Inflammatory macrophage treated with lipopolysaccharide for 1 hour (primary cell): ENCODE measurements around the gene PLD1.
"Not testable (repeated sequence)": the region's sequence is repeated elsewhere in the genome, so short reads cannot be mapped to it uniquely, and the experiment has no call there.

Experiments
- DNase-seq, 2 donors: peaks; one replicate each; pipeline ENCODE4 v3.0.0-alpha.2; 2020 to 2022

The PLD1 gene

DNA sequence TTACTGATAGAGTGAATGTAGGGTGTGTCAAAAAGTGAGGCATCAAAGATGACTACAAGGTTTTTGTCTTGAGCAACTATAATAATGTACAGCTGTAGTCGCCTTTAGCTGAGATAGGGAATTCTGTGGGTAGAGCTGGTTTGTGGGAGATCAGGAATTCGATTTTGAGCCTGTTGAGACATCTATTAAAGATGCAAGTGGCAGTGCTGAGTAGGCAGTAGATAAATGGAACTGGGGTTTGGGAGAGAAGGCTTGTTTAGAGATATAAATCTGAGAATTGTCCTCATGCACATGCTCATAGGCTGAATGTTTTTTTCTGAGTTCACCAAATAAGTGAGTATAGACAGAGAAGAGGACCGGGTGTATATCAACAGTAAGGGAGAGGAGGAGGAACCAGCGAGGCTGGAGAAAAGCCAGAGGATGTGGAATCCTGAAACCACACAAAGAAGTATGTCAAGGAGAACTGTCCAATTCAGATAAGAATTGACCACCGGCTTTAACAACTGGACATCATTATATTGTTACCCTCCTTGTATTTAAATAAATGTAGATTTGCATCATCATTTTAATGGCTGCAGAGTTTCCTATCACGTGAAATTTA lies 204.0 kb downstream of the PLD1 start:
- no peak for DNase-seq

DNA sequence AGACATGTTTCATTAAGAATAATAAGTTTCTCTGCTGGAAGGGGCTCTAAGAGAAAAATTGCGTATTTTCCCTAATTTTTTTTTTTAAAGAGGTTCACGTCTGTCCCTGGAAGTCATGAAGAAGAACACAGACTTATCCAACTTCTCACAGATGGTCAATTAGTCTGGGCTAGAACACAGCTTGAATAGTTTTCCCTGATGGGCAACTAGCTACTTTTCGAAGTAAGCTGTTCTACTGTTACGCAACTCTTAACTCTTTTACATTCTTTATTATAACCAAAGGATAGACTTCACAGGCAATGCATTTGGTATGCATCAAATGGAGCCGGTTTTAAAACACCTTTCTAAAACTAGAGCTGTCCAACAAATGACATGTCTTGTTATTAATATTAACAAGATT lies 205.9 kb downstream of the PLD1 start:
- no peak for DNase-seq

DNA sequence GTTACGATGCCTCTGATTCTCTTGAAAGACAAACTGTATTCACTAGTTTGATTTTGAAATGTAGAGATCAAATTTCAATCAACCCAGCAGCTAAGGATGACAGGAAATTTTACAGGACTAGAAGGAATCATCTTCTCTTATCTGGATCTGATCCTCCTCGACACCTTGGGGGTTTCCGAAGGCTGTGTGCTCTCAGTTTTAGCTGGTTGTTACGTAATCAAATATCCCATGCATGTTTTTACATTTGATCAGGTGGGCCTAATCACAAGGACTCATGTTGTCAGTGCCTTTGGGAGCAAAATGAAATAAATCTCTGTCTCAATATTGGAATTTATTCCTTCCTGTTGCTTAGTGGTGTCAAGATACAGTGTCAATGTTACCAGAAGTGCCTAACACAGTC lies 208.2 kb downstream of the PLD1 start:
- DNase-seq = no peak

DNA sequence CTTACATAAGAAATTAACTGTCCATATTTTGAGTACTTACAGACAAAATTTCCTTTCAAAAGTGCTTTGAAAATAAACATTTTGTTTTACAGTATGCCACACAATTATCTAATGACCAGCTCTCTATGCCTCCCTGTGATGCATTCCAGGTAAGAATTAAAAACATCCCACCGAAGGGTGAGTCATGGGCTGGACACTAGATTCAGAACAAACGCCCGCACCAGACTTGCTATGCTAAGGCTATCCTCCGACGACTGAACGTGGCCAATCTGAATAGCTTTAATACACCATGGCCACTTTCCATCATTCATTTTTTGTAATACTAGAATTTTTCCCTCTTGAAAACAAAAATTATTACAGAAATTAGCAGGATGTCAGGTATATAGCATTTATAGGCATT lies 210.3 kb downstream of the PLD1 start:
- no peak for DNase-seq

DNA sequence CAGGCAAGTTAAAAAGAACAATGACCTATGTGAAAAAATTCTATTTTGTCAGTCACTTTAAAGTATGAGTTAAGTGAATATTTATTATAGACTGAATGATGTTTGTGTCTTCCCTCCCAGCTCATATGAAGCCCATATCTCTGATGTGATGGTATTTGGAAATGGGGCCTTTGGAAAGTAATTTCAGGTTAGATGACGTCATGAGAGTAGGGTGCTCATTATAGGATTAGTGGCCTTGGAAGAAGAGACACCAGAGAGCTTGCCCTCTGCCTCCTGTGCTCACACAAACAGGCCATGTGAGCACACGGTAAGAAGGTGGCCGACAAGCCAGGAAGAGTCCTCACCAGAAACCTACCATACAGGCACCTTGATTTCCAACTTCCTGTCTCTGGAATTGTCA lies 211.3 kb downstream of the PLD1 start:
- DNase-seq = no peak

DNA sequence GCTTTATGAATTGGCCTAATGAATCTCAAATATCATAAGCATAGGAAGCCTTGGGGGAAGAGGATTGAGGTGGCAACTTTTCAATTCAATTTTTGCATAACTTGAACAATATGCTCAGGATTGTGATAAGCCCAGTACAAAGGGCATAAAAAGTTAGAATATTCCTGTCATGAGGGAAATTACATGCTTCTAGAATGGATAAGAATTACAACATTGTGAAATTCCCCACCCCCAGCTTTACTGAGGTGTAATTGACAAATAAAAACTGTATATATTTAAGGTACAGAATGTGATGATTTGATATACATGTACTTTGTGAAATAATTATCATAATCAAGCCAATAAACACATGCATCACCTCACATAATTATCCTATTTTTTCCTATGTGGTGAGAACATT lies 217.5 kb downstream of the PLD1 start:
- peak; percentile 16 to 29 for DNase-seq

DNA sequence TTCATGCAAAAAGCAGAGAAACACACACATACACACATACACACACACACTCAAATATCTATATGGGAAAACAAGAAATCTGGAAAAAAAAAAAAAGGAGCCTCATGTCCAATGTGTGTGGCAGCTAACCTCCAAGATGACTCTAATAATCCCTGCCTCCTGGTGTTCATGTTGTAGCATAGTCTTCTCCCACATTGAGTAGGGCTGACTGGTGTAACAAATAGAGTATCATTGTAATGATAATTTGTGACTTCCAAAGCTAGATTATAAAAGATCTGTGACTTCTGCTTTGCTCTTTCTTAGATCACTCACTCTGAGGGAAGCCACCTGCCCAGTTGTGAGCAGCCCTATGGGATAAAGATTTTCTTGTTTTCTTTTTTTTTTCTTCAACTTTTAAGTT lies 219.2 kb downstream of the PLD1 start:
- DNase-seq = no peak

DNA sequence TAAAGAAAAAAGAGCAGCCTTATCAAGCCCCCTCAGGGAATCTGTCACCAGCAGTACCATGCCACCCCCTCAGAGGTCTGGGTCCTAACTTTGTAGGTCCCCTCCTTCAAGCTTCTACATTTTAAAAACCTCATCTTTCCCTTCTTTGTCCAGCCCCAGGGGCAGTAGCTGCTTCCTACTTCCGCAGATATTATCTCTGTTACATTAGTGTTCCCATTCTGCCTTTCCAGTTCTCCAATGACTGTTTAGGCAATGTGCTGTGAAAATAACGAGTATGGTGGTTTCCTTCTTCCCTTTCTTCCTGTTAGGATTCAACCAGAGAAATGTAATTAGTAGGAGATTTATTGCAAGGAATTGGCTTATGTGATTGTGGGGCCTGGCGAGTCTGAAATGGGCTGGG lies 224.0 kb downstream of the PLD1 start:
- DNase-seq = no peak

DNA sequence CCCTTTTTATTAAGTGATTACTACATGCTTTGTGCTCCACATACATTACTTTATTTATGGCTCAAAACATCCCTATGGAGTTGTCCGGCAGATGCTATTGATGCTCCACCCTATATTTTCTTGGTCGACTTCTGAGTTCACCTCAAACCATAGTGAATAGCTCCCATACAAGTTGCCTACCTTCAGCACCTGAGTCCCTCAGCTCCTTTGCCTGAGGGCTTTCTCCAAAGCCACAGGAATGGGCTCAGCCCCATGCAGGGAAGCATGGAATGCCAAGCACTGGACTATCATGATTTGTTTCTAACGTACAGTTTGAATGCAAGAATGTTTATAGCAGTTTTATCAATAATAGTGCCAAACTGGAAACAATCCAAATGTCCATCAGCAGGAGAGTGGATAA lies 225.2 kb downstream of the PLD1 start:
- no peak for DNase-seq

DNA sequence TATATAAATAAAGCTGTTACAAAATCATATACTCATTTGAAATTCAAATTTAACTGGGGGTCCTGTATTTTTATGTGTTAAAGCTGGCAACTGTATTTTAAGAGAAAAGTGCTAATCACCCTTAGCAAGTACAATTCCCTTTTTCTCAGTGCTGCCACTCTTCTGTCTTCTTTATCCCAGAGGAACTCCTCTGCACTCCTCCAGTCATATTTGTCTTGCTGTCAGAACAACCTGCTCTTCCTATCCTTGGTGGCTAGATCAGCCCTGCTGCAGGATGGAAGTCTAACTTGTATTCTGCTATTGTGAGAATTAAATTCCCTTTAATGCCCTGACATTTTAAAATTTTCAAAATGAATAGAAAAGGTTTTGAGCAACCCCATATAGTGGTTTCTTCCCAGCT lies 226.2 kb downstream of the PLD1 start:
- no peak for DNase-seq

DNA sequence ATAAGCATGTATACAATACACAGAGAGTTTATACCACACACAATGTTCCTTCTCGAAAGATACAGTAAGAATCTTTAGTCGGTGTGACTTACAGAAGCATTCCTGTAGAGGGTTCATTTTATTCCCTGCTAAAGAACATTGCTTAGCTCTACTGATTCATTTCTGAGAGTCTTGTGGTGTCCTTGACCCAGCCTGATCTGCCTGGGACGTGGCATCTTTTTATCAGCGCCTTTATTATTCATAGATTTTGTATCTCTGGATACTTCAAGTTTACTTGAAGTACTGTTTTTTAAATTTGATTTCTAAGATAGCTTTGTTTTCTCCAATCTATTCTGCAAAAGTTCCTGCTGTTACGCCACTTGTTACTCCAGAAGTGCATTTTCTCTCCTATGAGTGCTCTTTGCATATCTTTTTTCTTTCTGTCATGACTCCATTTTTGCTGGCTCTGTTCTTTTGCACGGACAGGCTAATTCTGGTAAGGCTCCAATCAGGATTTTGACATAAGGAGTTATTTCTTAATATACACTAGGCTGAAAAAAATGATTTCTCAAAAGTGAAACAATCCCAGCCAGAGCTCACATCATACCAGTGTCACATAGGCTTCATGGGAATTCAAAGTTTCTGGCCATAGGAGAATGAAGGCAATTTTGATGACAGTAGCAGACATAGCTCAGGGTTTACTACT lies 235.6 kb downstream of the PLD1 start:
- no peak for DNase-seq

DNA sequence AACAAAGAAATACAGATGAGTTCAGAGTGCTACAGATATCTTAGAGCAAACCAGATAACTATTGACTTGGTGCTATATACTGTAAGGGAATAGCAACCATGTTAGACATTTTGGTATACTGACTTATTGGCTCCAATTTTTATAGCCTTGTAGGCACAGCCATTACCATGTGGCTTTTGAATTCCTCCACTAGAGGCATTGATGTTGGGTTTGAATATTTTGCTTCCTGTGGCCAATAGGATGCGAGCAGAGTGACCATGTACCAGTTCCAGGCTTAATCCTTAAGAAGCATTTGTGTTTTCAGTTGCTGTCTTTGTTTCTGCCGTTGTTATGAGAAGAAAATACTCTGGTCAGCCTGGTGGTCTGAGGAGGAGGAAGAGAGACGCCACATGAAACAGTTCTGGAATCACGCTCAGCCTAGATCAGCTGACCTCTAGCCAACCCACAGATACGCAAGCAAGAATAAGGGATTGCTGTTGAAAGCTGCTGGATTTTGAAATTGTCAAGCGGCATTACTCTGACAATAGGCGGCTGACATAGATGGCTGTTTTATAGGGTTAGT lies 240.6 kb downstream of the PLD1 start:
- DNase-seq = no peak

DNA sequence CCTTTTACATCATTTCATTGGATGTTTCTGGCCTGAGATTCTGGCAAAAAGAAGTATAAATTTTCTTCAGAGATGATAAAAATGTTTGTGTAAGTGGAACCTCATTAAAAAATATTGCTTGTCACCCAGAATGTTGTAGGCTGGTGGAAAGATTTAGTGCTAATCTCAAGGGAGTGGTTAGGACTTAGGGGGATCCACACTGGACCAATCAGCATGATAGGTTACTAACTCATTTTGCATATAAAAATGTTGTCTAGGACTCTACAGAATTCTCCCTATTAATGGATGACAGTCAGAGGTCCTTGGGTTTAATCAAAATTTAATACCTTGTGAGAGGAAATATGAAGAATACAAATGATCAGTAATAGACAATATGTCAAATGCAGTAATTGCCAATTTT lies 241.5 kb downstream of the PLD1 start:
- DNase-seq = no peak

DNA sequence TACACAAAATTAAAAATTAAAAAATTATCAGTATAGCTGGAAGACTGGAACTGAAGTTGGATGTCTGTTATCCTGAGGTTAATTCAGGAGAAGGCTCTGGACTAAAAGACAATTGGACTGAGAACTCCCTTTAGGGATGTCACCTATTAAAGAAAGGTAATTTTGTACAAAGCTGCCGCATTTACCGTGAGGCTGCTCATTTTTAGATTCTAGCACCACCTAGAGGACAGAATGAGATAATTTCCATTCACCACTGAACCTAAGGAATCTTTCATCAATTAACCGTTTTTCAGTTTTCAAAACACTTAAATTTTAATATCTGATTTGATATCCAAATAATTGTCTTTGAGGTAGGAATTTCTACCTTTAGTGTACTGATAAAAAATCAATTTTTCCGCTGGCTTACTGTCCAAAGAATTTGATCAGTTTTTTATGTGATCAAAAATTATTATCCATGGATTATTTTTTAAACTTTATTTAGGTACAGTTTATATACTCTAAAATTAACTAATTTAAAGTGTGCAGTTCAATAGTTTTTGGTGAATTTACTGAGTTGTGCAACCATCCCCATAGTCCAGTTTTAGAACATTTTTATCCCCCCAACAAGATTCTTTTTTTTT lies 243.4 kb downstream of the PLD1 start:
- peak; percentile 46 to 76 for DNase-seq

DNA sequence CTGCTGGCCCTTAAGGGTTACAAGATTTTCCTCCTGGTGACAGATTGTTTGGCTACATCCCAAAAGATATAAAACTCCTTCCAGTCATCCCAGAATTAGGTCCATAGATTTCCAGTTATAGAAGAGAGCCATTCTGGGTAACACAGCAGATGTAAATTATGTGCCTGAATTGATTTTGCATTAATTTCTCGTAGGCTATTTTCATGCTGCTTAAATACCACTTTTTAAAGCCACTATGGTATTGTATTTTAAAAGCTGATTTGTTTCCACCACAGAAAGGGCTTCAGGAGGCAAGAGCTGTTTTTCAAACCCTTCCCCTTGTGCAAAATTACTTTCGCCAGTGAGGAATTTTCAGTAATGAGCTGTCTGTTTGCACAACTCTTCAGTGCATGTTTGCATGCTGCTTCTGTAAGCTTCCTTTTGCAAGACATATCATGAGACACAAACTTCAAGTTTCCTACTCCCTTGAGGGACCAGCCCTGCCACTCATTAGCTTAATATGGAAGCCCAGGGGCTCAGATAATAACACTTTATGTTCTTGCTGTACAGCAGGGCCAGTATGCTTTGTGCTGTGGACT lies 244.7 kb downstream of the PLD1 start:
- DNase-seq = peak; percentile 91 to 97

DNA sequence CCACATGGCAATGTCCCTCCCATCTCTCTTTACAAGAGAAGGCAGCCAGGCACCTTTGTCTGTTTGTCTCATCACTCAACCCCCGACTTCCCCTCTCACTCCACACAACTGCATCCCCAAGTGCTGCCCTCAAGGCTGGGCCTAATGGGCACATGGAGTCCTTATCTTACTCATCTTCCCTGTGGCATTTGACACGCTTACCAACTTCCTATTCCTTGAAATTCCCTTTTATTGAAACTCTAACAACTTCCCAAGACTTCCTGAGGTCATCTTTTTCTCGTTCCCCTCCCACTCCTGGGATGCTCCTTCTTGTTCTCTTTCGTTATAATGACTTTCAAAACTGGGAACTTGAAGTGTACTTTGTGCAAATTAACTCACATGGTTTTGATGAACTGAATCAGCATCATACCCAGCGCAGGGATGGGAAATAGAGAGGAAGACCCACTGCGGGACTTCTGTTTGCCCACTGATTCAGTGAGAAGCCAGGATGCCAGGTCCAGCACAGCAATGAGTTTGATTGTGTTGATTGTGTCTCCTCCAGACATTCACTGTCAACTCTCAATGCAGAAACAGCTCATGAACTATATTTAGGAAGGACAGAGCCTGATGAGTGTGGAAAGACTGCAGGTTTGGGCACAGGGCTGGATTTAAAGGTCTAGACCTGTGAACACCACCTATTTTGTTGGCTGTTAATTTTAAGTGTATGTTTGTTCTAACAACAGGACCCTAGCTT lies 245.4 kb downstream of the PLD1 start:
- DNase-seq = peak; percentile 91 to 100

DNA sequence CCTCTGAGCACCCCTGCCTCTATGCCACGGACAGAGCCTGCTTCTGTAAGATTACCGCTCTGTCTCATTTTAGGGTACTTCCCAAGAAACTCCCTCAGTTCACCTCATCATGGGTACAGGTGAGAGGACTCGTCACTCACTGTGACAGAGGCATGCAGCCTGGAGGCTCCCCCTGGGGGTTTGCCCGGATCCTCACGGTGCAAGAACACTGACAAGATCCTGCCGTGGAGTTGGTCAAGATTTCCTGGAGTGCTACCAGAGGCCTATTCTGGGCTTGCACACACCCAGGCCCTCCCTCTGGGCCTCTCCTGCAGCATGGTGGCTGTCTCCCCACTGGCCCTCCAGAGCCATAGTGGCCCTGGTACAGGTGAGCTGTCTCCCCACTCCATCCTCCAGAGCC lies 247.0 kb downstream of the PLD1 start:
- no peak for DNase-seq

DNA sequence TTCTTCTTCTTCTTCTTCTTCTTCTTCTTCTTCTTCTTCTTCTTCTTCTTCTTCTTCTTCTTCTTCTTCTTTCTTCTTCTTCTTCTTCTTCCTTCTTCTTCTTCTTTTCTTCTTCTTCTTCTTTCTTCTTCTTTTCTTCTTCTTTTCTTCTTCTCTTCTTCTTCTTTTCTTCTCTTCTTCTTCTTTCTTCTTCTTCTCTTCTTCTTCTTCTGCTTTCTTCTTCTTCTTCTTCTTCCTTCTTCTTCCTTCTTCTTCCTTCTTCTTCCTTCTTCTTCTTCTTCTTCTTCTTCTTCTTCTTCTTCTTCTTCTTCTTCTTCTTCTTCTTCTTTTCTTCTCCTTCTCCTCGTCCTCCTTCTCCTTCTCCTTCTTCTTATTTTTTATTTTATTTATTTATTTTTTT lies 247.8 kb downstream of the PLD1 start:
- DNase-seq = not testable (repeated sequence)

DNA sequence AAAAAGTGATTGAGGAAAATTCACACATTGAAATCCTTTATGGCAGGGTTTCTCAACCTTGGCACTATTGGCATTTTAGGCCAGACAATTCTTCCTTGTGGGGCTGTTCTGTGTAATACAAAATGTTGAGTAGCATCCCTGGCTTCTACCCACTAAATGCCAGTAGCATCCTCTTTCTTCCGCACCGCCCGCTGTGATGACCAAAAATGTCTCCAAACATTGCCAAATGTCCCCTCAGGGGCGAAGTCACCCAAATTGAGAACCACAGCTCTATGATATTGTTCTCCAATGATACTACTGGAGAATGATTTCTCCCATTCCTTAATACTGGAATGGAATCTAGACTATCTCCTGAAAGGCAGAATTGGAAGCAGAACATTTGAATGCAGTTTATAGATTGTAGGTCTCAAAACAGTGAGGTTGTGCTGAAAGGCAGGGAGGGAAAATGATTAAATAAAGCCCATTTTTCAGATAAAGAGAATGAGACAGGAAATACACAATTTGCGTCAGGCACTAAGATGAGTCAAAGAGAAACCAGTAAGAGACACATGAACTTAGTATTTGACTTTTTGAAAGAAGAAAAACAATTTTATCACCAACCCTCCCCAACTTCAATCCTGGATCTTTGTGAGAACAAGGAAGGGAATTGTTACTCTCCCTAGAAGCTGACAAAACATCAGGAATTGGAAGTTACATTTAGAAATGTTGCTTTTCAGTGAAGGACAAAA lies 248.5 kb downstream of the PLD1 start:
- peak; percentile 23 to 27 for DNase-seq

DNA sequence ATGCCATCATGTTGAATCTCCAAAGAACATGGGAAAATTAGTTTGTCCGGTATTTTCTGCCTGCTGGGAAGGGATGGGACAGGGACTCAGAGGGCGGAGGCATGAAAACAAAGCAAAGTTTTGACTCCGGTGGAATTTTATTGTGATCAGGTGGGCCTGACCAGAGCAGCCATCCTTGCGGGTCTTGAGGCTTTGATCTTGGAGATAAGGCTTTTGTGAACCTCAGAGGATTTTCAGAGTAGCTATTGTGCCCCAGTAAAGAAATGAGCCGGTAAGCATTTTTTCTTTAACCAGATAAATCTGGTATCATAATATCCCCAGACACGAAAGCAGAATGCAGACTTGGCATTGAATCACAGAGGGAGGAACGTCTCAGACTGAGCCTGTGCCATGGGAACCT lies 250.7 kb downstream of the PLD1 start:
- no peak for DNase-seq

DNA sequence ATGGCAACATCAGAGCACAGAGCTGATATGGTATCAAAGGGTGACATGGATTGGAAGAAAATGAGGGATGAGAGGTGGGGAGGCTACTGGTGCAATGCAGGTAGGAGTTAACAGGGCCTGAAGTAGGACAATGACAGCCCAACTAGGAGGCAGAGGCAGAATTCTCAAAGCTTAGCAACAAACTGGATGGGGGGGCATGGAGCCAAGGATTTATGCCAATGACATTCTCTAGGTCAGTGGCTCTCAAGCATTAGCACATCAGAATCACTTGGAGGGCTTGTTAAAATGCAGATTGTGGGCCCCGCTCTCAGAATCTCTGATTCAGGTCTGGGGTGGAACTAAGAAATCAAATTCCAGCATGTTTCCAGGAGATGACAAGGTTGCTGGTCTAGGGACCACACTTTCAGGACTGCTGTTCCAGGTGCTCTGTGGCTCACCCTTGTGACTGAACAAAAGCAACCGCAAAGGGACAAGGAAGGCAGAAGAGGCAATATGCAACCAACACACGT lies 252.0 kb downstream of the PLD1 start:
- no peak for DNase-seq

DNA sequence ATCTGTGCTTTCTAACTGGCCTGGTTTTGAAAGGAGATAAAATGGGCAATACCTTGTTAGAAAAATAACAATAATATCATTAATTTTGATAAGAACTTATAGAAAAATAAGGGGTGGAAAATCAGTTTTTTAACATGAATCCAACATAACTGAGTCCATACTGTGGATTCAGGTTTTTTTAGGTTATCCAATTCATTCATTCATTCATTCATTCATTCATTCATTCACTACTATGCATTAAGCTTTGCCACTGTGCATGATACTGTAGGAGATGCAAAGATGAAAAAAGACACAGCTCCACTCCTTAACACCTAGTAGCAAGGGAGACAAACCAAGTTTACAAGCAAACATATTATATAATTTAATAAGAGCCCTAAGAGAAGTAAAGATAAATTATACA lies 253.1 kb downstream of the PLD1 start:
- no peak for DNase-seq
